Fibroblast of upper back skin (primary cell): ENCODE measurements around the gene RIMS1.

Source experiments
- DNase-seq: peaks from one replicate; pipeline ENCODE4 v3.0.0-alpha.2; 2013

RIMS1 gene

DNA sequence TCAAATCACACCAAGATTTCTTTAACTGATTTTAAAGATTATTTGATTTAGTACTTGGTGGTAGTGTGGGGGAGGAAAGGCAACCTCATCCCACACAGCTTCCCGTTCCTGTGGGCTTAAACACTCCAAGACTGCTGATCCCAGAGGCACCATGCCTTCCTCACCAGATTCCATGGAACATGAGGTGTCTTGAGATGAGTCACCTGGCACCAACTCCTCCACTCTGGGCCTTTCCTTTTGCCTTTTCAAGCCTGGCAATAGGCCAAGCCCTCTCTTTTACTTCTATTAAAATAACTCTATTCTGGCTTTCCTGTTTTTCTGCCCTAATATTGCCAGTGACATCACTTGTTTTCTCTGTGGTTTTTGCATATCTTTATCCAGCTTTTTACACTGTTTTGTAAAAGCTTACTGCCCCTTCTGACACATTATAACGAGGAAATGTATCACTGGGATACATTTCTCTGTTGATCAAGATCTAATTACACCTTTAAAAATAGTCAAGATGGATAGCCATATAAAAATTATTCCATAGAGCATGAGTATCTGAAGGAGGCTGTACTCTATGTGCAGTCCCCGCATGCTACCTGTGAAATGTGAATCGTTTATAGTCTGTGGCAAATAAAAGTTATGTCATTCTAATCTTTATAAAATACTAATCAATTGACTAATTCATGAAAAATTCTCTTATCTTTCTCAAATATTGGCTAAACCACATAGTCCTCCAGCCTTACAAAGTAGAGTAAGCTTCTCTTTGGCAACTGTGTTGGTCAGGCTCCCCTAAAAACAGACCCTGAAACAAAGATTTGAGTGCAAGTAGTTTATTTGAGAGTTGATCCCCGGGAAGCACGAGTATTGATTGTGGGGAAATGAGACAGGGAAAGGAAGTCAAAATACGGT lies 477.7 kb downstream of the RIMS1 start:
- DNase-seq: peak; percentile 99

- DNase-seq: no peak
These were observed 479.4 kb downstream of the RIMS1 start for GRCh38 chr6:72365773-72366172.

GRCh38 chr6:72367439-72367838 lies 481.1 kb downstream of the RIMS1 start:
- DNase-seq: no peak

DNA sequence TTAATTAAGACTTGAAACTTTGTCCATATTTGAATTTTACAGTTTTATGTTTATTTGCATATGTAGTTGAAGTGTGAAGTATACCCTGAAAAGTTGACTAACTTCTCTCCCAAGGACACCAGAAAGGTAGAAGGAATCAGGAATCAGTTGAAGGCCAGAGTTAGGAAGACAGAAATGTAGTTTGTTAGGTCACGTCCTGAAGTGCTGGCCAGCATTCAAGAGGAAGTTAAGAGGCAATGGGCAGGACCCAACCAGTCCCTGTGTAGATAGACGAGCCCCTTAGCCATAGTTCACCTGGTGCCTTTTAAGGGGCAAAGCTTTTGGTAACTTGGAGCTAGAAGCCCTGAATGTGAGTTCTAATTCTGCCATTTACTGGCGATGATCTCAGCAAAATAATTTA lies 485.1 kb downstream of the RIMS1 start:
- no peak for DNase-seq

DNA sequence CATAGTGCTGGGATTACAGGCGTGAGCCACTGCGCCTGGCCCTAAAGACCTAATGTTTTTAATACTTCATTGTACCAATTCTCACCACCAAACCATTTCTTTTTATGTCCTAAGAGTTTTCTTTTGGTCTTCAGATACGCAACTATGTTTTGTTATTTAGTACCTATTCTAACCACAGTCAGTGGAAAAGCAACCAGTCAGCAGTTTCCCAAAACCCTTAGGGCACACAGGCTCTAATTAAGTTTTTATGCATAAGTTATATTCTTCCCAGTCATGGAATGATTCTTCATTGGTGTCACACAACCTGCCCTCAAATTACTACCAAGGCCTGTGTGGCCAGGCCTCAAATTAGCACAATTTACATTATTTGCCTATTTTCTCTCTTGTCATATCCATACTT lies 487.8 kb downstream of the RIMS1 start:
- no peak for DNase-seq

DNA sequence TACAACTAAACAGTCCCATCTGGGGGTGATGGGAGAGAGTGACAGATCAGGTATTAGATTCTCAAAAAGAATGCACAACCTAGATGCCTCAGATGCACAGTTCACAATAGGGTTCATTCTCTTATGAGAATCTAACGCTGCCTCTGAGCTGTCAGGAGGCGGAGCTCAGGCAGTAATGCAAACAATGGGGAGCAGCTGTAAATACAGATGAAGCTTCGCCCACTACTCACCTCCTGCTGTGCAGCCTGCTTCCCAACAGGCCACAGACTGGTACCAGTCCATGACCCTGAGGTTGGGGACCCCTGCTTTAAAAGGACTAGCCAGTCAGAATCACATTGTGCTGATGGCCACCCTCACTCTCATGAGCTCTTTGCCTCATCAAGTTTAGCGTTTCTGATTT lies 488.5 kb downstream of the RIMS1 start:
- DNase-seq: no peak

DNA sequence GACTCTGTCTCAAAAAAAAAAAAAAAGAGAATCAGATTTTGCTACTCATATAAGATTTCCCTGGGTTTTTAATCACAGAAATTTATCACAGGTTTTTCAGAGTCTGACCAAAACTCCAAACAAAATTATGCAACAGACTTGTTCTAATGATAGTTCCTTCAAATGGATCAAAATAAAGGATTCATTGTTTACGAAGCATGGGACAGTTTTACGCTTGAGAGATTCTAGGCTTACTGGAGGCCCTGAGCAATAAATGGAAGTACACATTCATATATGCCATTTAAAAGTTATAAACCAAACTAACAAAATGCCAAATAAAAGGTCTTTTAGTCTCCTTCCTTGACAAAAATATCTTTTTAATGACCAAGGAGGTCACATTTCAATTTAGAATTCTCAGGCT lies 490.4 kb downstream of the RIMS1 start:
- no peak for DNase-seq

- no peak for DNase-seq
These were observed 494.7 kb downstream of the RIMS1 start for GRCh38 chr6:72381076-72381475.

- no peak for DNase-seq
These were observed 496.5 kb downstream of the RIMS1 start for GRCh38 chr6:72382602-72383529.

- DNase-seq: peak; percentile 26
These were observed 500.0 kb downstream of the RIMS1 start for GRCh38 chr6:72386324-72386723.

- no peak for DNase-seq
These were observed 503.3 kb downstream of the RIMS1 start for GRCh38 chr6:72389698-72390097.

GRCh38 chr6:72390548-72390947 lies 504.2 kb downstream of the RIMS1 start:
- DNase-seq: no peak

GRCh38 chr6:72401865-72402264 lies 515.5 kb downstream of the RIMS1 start:
- DNase-seq: no peak

GRCh38 chr6:72403413-72403812 lies 517.1 kb downstream of the RIMS1 start:
- no peak for DNase-seq

DNA sequence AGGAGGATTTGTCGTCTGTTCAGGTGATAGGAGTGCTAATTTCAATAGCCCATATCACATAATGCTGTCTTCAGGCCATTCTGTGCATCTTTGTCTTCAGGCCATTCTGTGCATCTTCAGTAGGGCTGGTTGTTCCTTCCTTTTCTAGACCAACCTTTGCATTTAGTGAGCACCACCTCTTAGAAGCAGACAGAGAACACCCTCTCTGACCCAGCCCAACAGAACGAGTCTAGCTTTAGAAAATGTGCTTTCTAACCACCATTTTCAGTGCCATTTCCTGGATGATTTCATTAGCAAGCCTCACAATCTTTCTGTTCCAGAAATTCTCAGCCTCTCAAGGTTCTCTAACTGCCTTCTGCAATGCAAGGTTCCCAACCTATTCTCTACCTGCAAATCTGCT lies 520.2 kb downstream of the RIMS1 start:
- DNase-seq: no peak

DNA sequence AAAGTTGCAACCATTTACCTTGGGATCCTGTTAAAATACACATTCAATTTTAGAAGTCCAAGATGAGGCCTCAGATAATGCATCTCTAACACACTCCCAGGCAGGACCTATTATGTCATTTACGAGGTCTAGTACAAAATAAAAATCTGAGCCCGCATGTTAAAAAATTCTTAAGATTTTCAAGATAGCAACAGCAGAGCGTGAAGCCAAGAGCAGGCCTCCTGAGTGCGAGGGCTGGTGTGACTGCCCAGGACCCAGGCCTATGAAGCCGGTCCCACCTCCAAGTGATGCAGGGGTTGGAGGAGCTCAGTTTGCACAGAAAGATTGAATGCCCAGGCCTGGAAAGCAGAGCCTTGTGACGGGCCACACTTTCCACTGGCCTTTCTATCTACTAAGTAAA lies 524.4 kb downstream of the RIMS1 start:
- no peak for DNase-seq

DNA sequence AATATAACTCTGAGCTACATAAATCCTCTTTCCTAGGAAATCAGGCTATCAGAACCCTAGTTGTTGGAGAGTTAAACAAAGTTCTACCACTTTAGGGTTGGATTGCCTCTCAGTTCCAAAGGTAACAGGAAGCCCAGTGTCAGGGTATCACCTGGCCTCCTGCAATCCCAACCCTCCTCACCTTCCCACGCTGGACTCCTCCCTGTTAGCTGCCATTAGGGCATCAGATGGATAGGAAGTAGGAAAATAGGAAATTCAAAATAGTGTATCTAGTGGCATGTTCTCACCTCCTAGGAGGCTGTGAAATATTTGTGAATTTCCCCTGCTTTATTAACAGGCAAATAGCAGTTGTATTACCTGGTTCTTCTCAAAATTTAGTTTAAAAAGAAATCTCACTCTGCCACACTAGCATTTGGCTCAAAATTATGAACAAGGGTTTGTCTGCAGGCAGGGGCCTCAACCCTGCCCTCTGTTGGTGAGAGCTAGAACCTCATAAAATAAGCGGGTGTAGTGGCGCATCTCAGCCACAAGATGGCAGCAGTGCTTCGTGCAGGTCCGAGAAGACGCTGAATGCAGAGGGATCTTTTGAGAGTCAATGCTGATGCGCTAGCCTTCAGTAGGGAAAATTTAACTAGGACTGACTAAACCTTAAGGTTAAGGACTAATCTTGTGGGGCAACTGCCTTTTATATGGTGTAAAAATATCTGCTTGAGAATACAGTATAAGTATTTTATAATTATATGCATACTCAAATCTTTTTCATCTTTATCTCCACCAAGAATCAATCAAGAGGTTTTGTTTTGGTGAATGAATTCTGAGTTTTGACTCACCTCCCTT lies 525.7 kb downstream of the RIMS1 start:
- peak; percentile 76 for DNase-seq

GRCh38 chr6:72412709-72413044 lies 526.3 kb downstream of the RIMS1 start:
- no peak for DNase-seq

DNA sequence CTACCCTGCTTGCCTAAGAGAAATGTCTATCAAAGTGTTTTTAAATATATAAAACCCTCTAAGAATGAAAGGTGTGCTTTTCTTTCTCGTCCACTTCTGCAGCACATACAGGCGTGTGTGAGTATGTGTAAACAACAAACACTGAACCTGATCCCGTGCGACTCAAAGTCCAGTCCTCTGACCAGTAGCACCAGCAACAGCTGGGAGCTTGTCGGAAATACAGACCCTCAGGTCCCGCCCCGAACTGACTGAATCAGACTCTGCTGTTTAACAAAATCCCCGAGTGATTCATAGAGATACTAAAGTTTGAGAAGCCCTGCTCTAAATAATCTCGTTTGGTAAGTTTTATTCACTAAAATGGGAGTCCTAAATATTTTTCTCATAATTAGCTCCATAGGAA lies 527.5 kb downstream of the RIMS1 start:
- DNase-seq: no peak

- no peak for DNase-seq
These were observed 528.3 kb downstream of the RIMS1 start for GRCh38 chr6:72414657-72415056.

DNA sequence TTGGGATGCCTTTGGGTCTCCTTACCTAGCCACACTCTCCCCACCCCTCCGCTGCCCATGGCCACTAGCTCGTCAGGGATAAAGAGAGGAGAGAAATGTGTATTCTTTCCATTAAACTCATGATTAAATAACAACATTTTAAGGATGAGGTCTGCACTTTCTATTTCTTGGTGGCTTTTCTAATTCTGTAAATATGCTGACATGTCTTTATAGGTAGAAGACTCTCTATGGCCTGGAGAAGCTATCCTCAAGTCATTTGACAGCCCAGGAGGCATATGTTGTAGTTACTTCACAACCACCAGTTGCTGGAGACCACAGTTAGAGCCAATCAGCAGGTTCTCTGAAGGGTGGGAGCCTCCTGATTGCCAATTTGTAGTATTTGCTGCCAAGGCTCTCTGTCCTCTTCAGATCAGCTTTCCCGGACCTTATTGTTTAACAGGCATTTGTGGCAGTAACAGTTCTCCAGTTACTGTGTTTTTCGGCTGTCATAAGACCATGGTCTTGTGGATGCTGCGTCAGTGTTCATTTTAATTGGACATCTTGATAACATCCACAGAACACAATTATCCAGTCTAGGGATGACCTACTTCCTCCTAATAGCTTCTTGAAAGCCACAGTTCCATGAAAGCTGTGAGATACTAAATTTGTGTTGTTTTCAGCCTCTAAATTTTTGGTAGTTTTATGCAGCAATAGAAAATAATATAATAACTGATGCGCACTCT lies 530.6 kb downstream of the RIMS1 start:
- no peak for DNase-seq

- DNase-seq: no peak
These were observed 531.4 kb downstream of the RIMS1 start for GRCh38 chr6:72417759-72418158.
